Karpas-422 (cell line): ENCODE data around the gene XAF1. TPM values are rescaled to one million over a fixed set of nuclear protein-coding genes. Genes with fewer than 3 reads are reported as not detected.
"Not testable (repeated sequence)": the region's sequence is repeated elsewhere in the genome, so short reads cannot be mapped to it uniquely, and the experiment has no call there.

Source experiments
- DNase-seq: peaks from one replicate; pipeline ENCODE4 v3.0.0-alpha.2; 2015
- H2AFZ ChIP-seq: fragments of 200-600 bp; sonication (generic); 2 replicates; pipeline ENCODE4 v1.6.1; 2014; ENCODE audit warnings: antibody characterized with exemption, low read length, mixed read lengths
- H3K27ac ChIP-seq: fragments of 200-600 bp; sonication (generic); 2 replicates; pipeline ENCODE4 v1.5.1; 2014; ENCODE audit warnings: mild to moderate bottlenecking, low read length, moderate library complexity
- H3K27me3 ChIP-seq: fragments of 200-600 bp; sonication (generic); 2 replicates; pipeline ENCODE4 v1.6.1; 2014; ENCODE audit warnings: low read length, mixed read lengths
- H3K36me3 ChIP-seq: fragments of 200-600 bp; sonication (generic); 2 replicates; pipeline ENCODE4 v1.6.1; 2014; ENCODE audit warnings: low read length, mixed read lengths; ENCODE audit not compliant: insufficient read depth
- H3K4me1 ChIP-seq: fragments of 200-600 bp; sonication (generic); 2 replicates; pipeline ENCODE4 v1.6.1; 2014; ENCODE audit warnings: mild to moderate bottlenecking, low read length, mixed read lengths
- H3K4me2 ChIP-seq: fragments of 200-600 bp; sonication (generic); 2 replicates; pipeline ENCODE4 v1.6.1; 2014; ENCODE audit warnings: low read length, low read depth, mild to moderate bottlenecking; ENCODE audit not compliant: poor library complexity, severe bottlenecking
- H3K4me3 ChIP-seq: fragments of 200-600 bp; sonication (generic); 2 replicates; pipeline ENCODE4 v1.5.1; 2014; ENCODE audit warnings: mild to moderate bottlenecking, antibody characterized with exemption, low read length, mixed read lengths
- H3K79me2 ChIP-seq: fragments of 200-600 bp; sonication (generic); 2 replicates; pipeline ENCODE4 v1.6.1; 2014; ENCODE audit warnings: mild to moderate bottlenecking, low read length, mixed read lengths
- H3K9ac ChIP-seq: fragments of 200-600 bp; sonication (generic); 2 replicates; pipeline ENCODE4 v1.6.0; 2014; ENCODE audit warnings: low read length
- H3K9me2 ChIP-seq: fragments of 200-600 bp; sonication (generic), shearing (Covaris generic); replicated peaks from 2 replicates; pipeline ENCODE4 v1.6.0; 2014; ENCODE audit warnings: mild to moderate bottlenecking, low read length, moderate library complexity; ENCODE audit not compliant: insufficient read depth
- H3K9me3 ChIP-seq: fragments of 300-700, 200-600 bp; sonication (generic); 2 replicates; pipeline ENCODE4 v1.6.1; 2014; ENCODE audit warnings: low read length, mixed read lengths
- H4K20me1 ChIP-seq: fragments of 200-600 bp; sonication (generic); 2 replicates; pipeline ENCODE4 v1.6.1; 2014; ENCODE audit warnings: mild to moderate bottlenecking, antibody characterized with exemption, low read length, low read depth; ENCODE audit not compliant: insufficient read depth
- total RNA-seq: library from RNA; depleted of rRNA; stranded (reverse); fragments of >200 nt; shearing (Covaris generic); gene quantifications from 2 replicates; pipeline ENCODE4 v1.2.3, GENCODE V29; 2014; ENCODE audit warnings: low replicate concordance

Gene XAF1
- total RNA-seq, 1 experiment from 2014 or later = 8.3 TPM

GRCh38 chr17:6757747-6758146 lies 1.9 kb downstream of the XAF1 start:
- no peaks in the 10 kb centered on the region for H3K9me3 ChIP-seq
- H4K20me1 ChIP-seq = no peaks in the 10 kb centered on the region
- H3K4me2 ChIP-seq = no peak overlapping the region
- H3K9ac ChIP-seq = no peak overlapping the region
- H3K4me3 ChIP-seq = no peak overlapping the region
- H3K27ac ChIP-seq = no peak overlapping the region
- H3K27me3 ChIP-seq = no peaks in the 10 kb centered on the region
- H3K79me2 ChIP-seq = no peaks in the 10 kb centered on the region
- H3K4me1 ChIP-seq = peaks cover 3% of the 10 kb centered on the region; the same call in 1 of the 2 replicates
- no peak for DNase-seq
- H3K36me3 ChIP-seq = no peaks in the 10 kb centered on the region
- H2AFZ ChIP-seq = no peak overlapping the region
- H3K9me2 ChIP-seq = no peaks in the 10 kb centered on the region

GRCh38 chr17:6761779-6762178 lies 5.9 kb downstream of the XAF1 start:
- Histone ChIP-seq H3K4me1 (no peaks in the 10 kb centered on the region), H4K20me1 (no peaks in the 10 kb centered on the region), H3K27me3 (no peaks in the 10 kb centered on the region), H2AFZ (no peak overlapping the region), H3K9me2 (no peaks in the 10 kb centered on the region), H3K4me2 (no peak overlapping the region), H3K27ac (no peak overlapping the region), H3K4me3 (no peak overlapping the region), H3K36me3 (no peaks in the 10 kb centered on the region), H3K9me3 (no peaks in the 10 kb centered on the region), H3K79me2 (no peaks in the 10 kb centered on the region), H3K9ac (no peak overlapping the region)
- no peak for DNase-seq

- Histone ChIP-seq H3K9ac (no peak overlapping the region), H3K4me2 (no peak overlapping the region), H3K27me3 (no peaks in the 10 kb centered on the region), H3K79me2 (no peaks in the 10 kb centered on the region), H3K9me3 (peaks cover 3% of the 10 kb centered on the region; the same call in 1 of the 2 replicates), H3K4me1 (no peaks in the 10 kb centered on the region), H3K36me3 (no peaks in the 10 kb centered on the region), H3K4me3 (no peak overlapping the region), H4K20me1 (no peaks in the 10 kb centered on the region), H3K27ac (no peak overlapping the region), H2AFZ (no peak overlapping the region), H3K9me2 (no peaks in the 10 kb centered on the region)
- no peak for DNase-seq
Measured at GRCh38 chr17:6768447-6768846, 12.6 kb downstream of the XAF1 start.

GRCh38 chr17:6772016-6772415 lies 16.2 kb downstream of the XAF1 start:
- H3K4me2 ChIP-seq = no peak overlapping the region
- no peak overlapping the region for H3K9ac ChIP-seq
- H3K4me1 ChIP-seq = no peaks in the 10 kb centered on the region
- peaks cover 3% of the 10 kb centered on the region; the same call in 1 of the 2 replicates for H3K9me3 ChIP-seq
- no peaks in the 10 kb centered on the region for H3K79me2 ChIP-seq
- H3K36me3 ChIP-seq = no peaks in the 10 kb centered on the region
- no peaks in the 10 kb centered on the region for H3K27me3 ChIP-seq
- H4K20me1 ChIP-seq = no peaks in the 10 kb centered on the region
- no peak overlapping the region for H3K27ac ChIP-seq
- no peak overlapping the region for H2AFZ ChIP-seq
- no peak for DNase-seq
- H3K9me2 ChIP-seq = no peaks in the 10 kb centered on the region
- H3K4me3 ChIP-seq = no peak overlapping the region

GRCh38 chr17:6774906-6775305 lies 19.1 kb downstream of the XAF1 start:
- not testable (repeated sequence) for H3K27me3 ChIP-seq, H3K9me3 ChIP-seq, H3K79me2 ChIP-seq, H3K9me2 ChIP-seq, H3K4me3 ChIP-seq, H4K20me1 ChIP-seq, H3K9ac ChIP-seq, H3K4me2 ChIP-seq, DNase-seq, H3K27ac ChIP-seq, H2AFZ ChIP-seq, H3K36me3 ChIP-seq, H3K4me1 ChIP-seq

- Histone ChIP-seq H3K9me3 (no peaks in the 10 kb centered on the region), H2AFZ (no peak within 1 kb of the TSS), H3K36me3 (no peaks in the 10 kb centered on the region), H3K79me2 (no peaks in the 10 kb centered on the region), H4K20me1 (no peaks in the 10 kb centered on the region), H3K27me3 (no peaks in the 10 kb centered on the region), H3K9ac (no peak within 1 kb of the TSS), H3K4me2 (no peak within 1 kb of the TSS), H3K27ac (no peak within 1 kb of the TSS), H3K4me3 (no peak within 1 kb of the TSS), H3K9me2 (no peaks in the 10 kb centered on the region), H3K4me1 (no peaks in the 10 kb centered on the region)
- no peak for DNase-seq
Measured at GRCh38 chr17:6775871-6776405, 20.1 kb downstream of the XAF1 start, which contains the start of gene FBXO39. FBXO39 (plus strand) TSS chr17:6776215; CDS start chr17:6779869, 3,654 bp downstream.

- DNase-seq = no peak
- Histone ChIP-seq H3K79me2 (no peaks in the 10 kb centered on the region), H3K4me3 (no peak overlapping the region), H3K9me3 (no peaks in the 10 kb centered on the region), H3K9ac (no peak overlapping the region), H3K27ac (no peak overlapping the region), H2AFZ (no peak overlapping the region), H3K4me1 (no peaks in the 10 kb centered on the region), H3K27me3 (no peaks in the 10 kb centered on the region), H3K36me3 (no peaks in the 10 kb centered on the region), H3K4me2 (no peak overlapping the region), H3K9me2 (no peaks in the 10 kb centered on the region), H4K20me1 (no peaks in the 10 kb centered on the region)
Measured at GRCh38 chr17:6779411-6779810, 23.6 kb downstream of the XAF1 start.

- DNase-seq = no peak
- Histone ChIP-seq H3K36me3 (no peaks in the 10 kb centered on the region), H3K4me3 (no peak overlapping the region), H3K4me2 (no peak overlapping the region), H3K4me1 (no peaks in the 10 kb centered on the region), H3K27ac (no peak overlapping the region), H3K9ac (no peak overlapping the region), H3K9me2 (no peaks in the 10 kb centered on the region), H3K9me3 (no peaks in the 10 kb centered on the region), H3K79me2 (no peaks in the 10 kb centered on the region), H3K27me3 (no peaks in the 10 kb centered on the region), H4K20me1 (no peaks in the 10 kb centered on the region), H2AFZ (no peak overlapping the region)
Measured at GRCh38 chr17:6780001-6780400, 24.2 kb downstream of the XAF1 start.

GRCh38 chr17:6780886-6781285 lies 25.0 kb downstream of the XAF1 start:
- H3K4me2 ChIP-seq = no peak overlapping the region
- H3K9me3 ChIP-seq = no peaks in the 10 kb centered on the region
- H3K36me3 ChIP-seq = no peaks in the 10 kb centered on the region
- H4K20me1 ChIP-seq = no peaks in the 10 kb centered on the region
- no peak overlapping the region for H3K4me3 ChIP-seq
- DNase-seq = no peak
- no peak overlapping the region for H3K9ac ChIP-seq
- H3K4me1 ChIP-seq = no peaks in the 10 kb centered on the region
- H3K27ac ChIP-seq = no peak overlapping the region
- H2AFZ ChIP-seq = no peak overlapping the region
- H3K9me2 ChIP-seq = no peaks in the 10 kb centered on the region
- H3K27me3 ChIP-seq = no peaks in the 10 kb centered on the region
- H3K79me2 ChIP-seq = no peaks in the 10 kb centered on the region
